Measurements from ENCODE around the gene MVB12B.

DNA sequence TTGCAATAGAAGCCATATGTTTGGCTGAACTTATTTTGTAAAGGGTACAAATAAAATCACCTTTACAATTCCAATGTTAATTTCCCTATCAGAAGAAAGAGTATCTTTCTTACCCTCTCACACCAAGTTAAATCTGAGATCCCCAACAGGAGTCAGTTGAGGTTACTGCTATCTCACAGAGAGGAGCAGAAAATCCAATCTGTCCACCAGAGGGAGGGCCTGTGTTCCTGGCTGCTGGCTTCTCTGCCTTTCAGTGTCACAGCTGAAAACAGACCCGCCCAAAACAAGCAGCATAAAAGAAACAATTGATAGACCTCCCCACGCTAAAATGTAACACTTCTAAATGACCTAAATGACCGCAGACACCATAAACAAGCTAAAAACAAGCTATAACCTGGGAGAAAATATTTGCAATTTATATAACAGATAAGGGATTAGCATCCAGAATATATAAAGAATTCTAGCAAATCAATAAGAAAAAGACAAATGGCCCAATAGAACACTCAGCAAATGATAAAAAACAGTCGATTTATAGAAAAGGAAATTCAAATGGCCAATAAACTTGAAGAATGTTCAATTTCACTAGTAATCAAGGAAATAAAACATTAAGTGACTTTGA is 24.5 kb upstream of the MVB12B start:
- TF ChIP-seq, protein P1, sequence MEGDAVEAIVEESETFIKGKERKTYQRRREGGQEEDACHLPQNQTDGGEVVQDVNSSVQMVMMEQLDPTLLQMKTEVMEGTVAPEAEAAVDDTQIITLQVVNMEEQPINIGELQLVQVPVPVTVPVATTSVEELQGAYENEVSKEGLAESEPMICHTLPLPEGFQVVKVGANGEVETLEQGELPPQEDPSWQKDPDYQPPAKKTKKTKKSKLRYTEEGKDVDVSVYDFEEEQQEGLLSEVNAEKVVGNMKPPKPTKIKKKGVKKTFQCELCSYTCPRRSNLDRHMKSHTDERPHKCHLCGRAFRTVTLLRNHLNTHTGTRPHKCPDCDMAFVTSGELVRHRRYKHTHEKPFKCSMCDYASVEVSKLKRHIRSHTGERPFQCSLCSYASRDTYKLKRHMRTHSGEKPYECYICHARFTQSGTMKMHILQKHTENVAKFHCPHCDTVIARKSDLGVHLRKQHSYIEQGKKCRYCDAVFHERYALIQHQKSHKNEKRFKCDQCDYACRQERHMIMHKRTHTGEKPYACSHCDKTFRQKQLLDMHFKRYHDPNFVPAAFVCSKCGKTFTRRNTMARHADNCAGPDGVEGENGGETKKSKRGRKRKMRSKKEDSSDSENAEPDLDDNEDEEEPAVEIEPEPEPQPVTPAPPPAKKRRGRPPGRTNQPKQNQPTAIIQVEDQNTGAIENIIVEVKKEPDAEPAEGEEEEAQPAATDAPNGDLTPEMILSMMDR (IDR thresholded peaks at IDR 0.05 in 4 of 5, conservative IDR thresholded peaks at IDR 0.05 in 1 of 5) = peak; percentile 46 to 69 (median 62)
- TF ChIP-seq POLR2A (IDR thresholded peaks at IDR 0.05) = no peak
